ENCODE data around the gene CAMSAP2.

DNA sequence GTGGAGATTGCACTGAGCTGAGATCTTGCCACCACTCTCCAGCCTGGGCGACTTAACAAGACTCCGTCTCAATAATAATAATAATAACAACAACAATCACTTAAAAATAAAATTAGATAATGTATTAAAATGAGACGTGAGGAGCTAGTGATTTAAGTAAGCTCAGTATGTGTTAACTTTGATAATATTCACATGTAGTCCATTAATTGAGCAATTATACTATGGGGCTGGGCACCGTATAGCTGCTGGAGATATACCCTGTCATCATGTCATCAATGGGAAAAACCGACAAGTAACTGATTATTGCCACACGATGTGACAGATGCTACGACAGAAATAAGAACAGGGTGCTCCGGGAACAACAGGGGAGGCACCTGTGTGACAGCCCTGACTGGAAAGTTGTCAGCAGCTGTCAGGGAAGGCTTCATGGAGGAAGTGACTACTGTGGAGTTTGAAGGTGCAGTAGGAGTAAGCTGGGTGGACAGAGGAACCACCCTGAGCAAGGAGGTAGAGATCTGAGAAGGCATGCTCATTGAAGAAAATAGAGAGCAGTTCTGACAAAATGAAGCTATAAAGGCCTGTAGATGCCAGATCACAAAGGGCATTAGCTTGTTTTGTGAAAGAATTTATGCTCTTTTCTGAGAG, 924 bp upstream of the CAMSAP2 start:
- TF ChIP-seq CTCF (IDR thresholded peaks at IDR 0.05) (no peak), USF2 (CRISPR knock-in tag; IDR thresholded peaks at IDR 0.05) (no peak), ESRRA (CRISPR knock-in tag; IDR thresholded peaks at IDR 0.05; ENCODE audit: borderline replicate concordance) (no peak), ATF2 (CRISPR knock-in tag; IDR thresholded peaks at IDR 0.05; ENCODE audit: borderline replicate concordance, low read depth) (no peak), RORB (CRISPR knock-in tag; IDR thresholded peaks at IDR 0.05) (no peak), ZSCAN18 (CRISPR knock-in tag; IDR thresholded peaks at IDR 0.05) (no peak), FOXP1 (CRISPR knock-in tag; IDR thresholded peaks at IDR 0.05; ENCODE audit: borderline replicate concordance) (no peak)
- TF ChIP-seq, protein P1, sequence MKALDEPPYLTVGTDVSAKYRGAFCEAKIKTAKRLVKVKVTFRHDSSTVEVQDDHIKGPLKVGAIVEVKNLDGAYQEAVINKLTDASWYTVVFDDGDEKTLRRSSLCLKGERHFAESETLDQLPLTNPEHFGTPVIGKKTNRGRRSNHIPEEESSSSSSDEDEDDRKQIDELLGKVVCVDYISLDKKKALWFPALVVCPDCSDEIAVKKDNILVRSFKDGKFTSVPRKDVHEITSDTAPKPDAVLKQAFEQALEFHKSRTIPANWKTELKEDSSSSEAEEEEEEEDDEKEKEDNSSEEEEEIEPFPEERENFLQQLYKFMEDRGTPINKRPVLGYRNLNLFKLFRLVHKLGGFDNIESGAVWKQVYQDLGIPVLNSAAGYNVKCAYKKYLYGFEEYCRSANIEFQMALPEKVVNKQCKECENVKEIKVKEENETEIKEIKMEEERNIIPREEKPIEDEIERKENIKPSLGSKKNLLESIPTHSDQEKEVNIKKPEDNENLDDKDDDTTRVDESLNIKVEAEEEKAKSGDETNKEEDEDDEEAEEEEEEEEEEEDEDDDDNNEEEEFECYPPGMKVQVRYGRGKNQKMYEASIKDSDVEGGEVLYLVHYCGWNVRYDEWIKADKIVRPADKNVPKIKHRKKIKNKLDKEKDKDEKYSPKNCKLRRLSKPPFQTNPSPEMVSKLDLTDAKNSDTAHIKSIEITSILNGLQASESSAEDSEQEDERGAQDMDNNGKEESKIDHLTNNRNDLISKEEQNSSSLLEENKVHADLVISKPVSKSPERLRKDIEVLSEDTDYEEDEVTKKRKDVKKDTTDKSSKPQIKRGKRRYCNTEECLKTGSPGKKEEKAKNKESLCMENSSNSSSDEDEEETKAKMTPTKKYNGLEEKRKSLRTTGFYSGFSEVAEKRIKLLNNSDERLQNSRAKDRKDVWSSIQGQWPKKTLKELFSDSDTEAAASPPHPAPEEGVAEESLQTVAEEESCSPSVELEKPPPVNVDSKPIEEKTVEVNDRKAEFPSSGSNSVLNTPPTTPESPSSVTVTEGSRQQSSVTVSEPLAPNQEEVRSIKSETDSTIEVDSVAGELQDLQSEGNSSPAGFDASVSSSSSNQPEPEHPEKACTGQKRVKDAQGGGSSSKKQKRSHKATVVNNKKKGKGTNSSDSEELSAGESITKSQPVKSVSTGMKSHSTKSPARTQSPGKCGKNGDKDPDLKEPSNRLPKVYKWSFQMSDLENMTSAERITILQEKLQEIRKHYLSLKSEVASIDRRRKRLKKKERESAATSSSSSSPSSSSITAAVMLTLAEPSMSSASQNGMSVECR (CRISPR knock-in tag; IDR thresholded peaks at IDR 0.05; ENCODE audit: borderline replicate concordance): no peak
